Fibroblast of skin of right quadriceps (primary cell): ENCODE data around the gene NOS3.

Experiments used
- DNase-seq: peaks from one replicate; pipeline ENCODE4 v3.0.0-alpha.2; 2013

The NOS3 gene

DNA sequence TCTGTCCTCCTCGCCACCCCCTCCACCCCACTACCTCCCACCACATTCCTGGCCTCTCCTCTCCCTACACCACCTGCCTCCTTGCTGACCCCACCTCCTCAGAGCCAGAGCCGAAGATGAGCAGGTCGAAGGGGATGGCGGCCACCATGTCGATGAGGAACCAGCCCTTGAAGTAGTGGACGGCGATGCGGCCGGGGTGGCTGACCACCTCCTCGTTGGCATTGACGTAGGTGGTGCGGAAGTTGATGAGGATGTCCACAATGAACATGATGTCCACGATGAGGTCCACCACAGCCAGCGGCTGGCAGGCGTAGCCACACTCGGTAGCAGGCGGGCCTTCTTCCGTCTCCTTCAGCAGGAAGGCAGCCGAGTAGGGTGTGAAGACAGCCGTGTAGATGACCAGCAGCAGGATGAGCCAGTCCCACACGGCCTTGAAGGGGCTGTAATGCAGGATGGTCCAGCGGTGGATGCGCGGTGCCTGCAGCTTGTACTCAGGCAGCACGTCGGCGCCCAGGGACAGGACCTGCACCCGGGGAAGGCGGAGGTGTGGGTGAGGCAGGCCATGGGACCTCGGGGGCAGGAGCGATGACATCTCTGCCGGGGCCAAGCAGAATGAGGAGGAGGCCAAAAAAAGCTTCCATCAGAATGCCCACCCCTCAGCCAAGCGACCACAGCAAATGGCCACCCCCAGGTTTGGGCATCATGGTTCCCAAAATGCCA is 38.3 kb upstream of the NOS3 start:
- DNase-seq = no peak

DNA sequence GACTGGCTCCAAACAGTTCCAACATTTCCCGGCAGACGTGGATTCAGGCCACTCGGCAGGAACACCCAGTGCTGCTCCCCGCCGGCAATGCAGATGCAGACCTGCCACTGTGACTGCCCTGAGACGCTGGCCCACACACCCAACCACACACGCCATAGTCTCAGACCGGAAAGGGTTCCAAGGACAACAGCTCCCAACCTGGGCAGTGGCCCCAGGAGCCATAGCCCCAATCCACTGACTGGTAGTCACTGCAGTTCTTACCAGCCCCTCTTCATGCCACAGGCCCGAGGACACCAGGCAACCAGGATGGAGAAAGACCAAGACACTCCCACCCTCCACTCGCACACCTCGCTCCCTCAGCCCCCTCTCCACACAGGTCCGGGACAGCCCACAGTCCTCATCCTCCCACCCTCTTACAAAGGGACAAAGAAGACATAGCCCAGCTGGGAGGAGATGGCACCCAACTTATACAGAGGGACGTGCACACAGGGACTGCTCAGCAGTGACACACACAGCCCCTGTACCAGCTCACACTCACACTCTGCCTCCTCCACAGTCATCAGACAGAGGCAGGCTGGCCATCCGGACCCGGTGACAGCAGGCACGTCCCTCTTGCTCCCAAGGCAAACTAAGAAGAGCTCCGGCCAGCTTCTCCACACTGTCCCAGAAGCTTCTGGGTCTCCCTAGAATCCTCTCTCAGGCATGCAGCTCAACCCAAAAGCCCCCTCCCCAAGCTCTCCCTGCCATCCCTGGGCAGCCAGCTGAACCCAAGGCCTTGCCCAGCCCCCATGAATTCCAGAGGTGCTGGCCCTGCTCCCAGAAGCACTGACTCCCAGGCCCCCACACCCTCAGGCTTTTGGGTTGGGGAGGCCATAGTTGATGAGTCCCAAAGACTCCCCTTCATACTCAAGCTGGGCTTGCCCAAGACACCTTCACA is 37.5 kb upstream of the NOS3 start:
- DNase-seq = no peak

DNA sequence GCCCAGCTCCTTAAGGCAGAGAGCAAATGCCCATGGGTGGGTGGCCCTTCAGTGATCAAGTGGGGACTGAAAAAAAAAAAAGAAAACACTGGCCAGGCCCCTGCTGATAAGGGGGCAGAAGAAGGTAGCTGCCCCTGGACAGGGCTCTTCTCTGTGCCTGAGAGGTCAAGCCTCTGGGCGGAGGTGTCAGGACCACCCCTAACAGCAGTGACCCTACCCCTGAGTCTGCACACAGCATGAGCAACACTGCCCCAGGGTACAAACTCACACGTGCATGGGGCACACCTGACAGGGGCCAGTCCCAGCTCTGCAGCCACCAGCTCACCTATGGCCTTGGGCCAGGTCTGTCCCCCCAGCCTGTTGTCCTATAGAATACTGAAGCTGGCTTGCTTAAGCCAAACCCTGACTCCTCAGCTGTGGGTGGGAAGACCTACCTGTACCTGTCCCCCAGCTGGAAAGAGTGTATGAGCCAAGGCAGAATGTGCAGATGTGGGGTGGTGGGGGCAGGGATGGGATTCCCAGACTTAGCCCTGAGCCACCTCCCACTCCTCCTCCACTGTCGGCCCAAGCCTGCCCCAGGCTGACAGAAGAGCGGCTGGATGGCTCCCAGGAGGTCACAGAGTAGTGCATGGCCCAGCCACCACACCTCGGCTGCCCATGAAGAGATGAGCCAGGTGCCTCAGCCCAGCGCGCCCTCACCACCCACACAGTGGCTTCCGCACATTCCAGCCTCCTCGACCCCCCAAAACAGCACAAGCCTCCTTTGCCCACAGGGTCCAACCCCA is 36.4 kb upstream of the NOS3 start:
- DNase-seq = no peak

DNA sequence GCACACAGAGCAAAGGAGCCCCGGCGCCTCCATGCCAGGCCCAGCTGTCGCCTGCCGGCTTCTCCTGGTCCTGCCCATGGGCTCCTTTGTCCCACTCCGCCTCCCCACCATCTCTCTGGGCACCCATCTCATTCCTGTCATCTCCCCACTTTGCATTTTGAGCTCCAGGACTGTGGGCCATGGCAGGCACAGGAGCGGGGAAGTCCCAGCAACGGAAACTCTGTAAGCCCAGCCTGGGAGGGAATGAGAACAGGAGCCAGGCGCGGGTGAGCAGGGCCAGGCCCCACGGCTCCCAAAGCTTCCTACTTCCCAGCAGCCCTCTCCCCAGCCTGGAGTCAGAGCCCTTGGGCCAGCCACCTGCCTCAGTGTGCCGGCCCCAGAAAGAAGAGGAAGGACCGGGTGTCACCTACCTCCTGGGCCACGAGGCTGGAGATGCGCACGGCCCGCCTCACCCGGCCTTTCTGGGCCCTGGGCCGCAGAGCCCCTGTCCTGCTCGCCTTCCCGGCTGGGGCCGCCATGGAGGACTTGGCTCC is 35.8 kb upstream of the NOS3 start:
- DNase-seq = no peak

DNA sequence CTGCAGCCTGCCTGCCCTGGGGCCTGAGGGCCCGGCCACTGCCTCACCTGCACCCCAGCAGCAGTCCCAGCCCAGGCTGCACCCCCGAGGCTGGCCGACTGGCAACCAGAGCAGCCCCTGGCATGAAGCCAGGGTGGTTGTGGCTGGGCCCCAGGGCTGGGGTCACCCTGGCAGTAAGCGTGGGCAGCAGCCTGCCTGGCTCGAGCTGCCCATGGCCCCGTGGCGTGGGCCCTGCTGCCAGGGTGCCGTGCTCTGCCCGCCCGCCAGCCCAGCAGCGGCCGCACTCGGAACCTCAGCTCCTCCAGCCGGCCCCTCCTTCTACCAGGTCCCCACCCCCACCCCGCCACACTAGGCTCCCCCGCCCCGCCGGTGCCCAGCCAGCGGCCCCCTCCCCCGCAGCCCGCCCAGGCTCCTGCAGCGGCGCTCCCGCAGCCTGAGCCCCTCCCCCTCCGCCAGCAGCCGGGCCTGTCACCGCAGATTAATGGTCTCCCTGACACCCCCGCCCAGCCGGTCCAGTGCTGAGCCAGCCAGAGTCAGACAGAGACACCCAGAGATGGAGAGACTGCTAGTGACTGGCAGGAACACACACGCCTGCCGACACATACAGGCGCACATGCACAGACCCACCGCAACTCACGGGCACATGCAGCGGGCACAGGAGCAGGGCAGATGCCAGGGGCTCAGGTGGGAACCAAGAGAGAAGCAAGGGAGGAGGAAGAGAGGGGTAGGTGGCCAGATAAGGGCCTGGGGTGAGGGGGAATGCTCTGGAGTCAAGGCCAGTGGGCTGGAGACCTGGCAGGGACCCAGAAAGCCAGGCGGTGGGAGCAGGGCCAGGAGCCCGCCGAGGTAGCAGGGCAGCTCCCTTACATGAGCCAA is 35.1 kb upstream of the NOS3 start:
- DNase-seq = no peak

DNA sequence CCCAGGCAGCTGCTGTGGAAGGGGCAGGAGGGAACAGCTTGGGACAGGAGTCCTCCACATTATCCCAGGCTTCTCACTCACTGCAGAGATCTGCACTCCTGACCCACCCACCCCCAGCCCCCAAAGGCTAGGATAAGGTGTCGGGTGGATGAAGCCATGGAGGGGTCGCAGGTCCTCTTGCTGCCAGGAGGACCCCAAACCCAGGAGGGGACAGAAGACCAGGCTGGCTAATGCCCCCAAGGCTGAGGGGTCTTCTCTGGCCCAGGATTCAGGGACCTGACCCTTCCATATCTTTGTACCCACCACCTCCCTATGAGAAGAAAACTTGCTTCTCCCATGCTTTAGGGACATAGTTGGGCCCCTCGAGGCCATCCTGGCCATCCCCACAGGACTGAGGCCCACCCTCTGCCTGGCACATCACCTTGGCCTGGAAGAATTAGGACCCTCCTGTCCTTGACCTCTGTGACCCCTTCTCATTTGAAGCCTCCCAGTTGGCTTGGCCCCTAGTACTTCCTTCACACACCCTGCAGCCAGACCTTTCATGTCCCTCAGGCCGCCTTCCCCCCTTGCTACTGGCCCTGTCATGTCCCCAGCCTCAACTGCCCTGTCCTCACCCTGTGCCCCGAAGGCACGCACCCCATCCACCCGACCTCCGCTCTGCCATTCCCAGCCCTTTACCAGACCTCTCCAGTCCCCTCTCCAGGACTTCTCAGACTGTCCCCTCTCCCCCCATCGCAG is 34.3 kb upstream of the NOS3 start:
- no peak for DNase-seq

DNA sequence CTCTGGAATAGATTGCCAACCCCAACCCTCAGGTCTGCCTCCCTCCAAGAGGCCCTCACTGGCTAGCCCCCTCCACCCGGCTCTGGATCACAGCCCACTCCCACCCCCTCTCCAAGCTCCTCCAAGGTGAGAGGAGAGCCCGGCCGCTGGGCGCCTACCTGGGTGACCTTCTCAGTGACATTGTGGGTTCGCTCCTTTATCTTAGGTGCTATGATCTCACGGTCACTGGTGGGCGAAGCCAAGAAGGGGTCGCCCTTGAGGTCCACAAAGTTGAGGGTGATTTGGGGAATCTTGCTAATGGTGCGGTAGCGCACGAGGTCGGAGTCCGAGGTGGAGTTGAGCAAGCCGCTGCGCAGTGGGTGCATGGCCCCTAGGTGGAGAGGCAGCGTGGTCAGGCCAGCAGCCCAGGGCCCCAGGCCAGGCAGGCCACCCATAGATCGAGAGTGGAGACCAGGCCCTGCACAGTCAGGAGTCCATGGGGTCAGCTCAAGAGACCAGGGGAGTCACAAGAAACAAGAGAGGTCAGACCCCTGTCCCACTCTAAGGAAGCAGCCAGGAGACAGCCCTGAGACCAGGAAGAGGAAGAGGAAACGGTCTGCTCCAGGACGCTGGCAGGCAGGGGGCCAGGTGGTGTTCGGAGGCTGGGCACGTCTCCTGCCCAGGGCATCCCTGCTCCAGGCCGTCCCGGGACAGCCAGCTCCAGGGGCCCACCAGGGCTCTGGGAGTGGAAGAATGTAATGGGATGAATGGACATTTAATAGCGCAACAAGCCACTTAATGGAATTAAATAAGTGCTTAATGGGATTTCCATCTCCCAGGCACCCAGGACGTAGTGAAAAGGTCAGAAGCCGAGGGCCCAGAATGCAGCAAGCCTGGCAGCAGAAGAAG is 33.4 kb upstream of the NOS3 start:
- no peak for DNase-seq

DNA sequence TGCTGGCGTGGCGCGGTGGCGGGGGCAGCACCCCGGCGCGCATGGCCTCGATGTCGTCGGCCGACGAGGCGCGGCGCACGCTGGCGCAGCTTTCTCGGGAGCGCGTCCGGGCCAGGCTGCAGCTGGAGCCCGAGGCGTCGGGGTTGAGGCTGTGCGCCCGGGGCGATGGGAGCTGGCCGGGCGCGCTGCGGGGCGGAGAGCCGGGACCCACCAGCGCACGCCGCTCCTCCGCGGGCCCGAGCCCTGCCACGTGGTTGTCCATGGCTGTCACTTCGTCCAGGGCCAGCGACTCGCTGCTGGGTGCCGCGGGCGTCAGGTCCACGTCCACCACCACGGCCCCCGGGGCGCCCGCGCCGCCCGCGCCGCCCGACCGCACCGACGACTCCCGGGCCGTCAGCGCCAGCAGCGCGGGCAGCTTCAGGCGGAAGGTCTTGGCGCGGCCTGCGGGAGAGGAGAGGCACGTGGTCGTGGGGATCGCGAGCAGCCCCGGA is 32.7 kb upstream of the NOS3 start:
- DNase-seq = no peak

DNA sequence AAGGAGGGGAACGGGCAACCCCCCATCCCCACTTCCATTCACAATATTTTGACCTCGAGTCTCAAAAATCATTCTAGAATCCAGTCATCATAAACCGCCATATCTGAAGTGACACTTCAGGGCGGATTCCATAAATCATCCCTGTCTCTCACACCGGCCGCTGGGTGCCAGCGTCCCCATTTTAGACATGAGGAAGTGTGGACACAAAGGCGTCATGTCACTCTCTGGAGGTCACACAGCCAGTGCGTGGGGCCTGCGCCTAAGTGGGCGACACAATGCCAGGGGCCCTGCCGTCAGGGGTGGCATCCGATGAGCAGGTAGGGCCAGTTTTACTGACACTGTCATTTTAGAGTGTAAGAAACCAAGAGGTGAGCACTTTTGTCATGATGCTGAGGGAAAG is 32.2 kb upstream of the NOS3 start:
- DNase-seq = no peak

DNA sequence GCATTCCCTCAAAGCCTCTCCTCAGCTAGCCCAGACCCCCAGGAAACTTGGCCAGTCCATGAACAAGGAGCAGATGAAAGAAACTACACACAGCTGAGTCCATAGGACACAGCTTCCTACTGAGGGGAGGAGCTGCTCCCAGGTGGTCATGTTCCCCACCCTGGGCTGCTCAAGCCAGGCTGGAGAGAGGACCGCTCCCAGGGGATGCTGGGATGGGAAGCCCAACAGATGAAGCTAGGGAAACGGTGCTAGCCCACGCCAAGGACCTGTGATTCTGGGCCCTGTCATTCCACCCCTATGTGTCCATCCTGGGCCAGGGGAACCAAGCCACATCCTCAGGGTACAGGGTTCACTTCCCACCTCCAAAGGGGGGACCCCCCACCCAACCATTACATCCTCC is 31.7 kb upstream of the NOS3 start:
- DNase-seq = no peak

DNA sequence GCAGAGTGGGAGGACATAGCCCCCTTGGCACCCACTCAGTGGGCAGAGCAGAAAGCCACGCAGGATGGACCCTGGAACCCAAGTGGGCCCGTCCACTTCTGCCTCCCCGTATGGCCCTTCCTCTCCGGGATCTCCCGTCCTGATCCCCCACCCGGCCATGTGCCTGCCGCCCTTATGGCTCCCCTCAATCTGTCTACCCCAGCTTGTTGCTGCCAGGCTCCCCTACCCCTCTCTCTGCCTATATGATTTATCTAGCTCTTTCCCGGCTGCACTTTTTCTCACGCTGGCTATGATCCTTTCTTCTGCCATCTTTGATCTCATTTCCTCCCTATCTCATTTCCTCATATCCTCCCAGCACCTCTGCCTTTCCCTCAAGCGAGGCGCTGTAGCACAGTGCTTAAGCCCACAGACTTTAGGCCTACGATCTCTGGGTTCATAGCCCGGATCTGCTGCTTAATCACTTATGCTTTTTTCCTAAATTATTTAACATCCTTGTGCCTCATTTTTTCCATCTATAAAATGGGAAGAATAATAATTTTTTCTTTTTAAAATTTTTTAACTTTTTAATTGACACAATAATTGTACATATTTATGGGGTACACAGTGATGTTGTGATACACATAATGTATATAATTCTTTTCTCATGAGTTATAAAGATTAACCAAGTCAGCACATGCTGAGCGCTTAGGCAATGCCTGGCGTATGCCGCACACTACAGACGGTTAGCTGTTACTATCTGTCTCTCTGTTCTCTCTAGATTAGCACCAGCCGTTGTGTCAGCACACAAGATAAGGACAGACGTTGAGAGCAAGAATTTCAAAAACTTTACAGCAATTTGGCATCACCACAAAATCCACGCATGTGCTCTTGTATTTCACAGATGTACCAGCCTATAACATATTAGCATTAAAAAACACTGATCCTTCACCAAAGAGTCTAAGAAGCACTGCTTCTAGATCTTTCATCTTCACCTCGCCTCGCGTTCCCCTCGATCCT is 30.8 kb upstream of the NOS3 start:
- DNase-seq = no peak

DNA sequence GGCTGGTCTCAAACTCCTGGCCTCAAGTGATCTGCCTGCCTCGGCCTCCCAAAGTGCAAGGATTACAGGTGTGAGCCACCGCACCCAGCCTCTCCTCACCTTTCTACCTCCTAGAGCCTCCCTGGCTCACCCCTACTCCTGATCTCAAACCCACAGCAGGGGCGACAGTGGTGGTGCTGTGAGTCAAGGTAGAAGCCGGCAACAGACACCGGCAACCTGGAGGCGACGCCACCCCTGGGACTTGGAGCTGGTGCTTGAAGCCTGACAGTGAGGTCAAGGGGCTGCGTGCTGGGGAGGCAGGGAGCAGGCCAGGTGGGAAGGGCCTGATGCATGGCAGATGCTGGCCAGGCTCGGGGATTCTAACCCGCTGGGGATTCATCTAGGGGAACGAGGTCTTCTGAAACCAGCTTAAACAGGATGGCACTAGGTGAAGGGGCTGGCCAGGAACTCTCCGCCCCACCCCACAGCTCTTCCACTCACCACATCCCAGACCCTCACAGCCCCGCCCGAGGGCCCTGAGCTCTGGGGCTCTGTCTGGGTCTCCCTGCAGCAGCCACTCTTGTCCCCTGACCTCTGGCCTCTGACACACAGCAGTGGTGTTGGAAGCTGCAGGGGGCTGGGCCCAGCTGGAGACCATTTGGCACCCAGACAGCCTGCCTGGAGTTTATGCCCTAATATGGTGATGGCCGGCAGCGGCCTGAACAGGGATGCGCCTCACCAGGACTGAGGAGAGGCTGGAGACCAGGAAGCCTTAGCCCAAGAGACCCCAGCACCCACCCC is 29.1 kb upstream of the NOS3 start:
- no peak for DNase-seq

DNA sequence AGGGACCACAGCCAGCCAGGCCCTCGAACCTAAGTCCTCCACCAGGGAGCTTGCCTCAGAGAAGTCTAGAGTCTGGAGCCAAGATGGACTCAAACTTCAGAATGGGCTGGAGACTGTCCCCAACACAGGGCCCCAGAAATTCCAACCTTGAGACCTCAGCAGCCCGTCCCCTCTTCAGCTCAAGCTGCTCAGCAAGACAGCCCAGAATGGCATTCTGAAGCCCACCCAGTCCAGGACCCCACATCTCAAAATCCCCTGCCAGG is 28.6 kb upstream of the NOS3 start:
- DNase-seq = no peak

DNA sequence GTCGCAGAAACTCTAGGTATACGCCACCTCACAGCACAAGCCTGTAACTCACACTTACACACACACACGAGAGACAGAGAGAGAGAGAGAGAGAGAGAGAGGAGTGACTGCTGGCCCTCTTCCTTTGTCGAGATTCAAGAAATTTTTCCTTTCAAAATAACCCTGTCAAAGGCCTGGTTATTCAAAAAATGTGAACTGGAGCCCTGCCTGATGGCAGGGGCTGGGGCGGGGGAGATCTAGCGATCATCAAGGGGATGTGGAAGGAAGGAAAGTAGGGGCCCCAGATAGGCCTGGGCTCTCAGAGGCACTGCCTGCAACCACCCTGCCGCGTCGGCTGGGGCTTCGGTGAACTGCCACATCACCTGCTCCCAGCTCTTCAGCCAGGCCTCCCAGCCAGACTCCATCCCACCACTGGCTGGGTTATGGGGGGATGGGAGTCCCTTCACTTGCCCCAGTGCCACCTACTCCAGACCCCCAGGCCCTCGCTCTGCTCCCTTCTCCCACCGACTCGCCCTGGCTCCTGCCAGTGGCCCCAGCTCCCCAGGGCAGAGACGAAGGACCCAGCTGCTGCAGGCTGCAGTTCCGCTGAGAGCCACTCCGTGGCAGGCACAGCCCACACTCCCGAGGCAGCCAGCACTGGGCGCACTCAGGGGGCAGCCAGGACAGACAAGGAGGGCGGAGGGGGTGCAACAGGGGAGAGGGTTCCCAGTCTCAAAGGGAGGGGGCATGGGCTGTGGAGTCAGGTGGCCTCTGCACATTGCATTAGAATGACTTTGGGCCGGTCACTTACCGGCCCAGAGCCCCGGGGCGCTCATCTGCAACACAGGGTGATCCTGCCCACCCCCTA is 28.0 kb upstream of the NOS3 start:
- peak; percentile 23 for DNase-seq

DNA sequence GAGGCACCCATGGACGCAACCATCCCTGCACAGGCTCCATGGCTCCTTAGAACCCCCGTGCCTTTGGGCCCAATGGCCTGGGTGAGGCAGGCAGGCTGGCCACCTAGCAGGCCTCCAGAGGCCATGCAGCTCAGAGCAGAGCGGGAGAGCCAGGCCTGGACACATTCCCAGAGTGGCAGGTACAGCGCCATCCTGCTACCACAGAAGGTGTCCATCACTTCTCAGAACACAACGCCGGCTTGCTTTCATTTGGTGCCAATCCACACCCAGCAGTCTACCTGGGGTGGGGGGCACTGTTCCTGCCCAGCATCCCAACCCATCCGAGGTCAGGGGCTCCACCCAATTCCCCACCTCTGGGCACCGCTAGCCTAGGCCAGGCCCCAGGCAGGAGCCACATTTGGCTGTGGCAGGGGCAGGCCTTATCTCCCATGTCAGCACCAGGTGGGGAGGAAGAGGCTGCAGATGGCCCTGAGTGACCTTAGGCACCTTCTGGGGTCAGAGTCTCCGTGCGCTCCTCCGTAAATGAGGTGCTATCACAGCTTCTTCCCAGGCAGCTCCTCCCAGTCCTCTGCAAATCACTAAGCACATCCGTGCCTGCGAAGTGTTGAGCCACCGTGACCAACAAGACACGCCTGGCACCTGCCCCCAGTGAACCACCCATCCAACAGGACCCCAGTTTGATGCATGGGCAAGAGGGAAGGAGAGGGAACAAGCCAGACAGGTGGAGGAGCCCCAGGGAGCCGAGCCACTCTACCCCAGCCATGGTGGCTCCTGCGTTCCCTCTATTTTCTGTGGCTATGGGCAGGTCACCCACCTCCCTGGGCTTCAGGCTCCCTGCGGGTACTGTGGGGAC is 26.9 kb upstream of the NOS3 start:
- no peak for DNase-seq

DNA sequence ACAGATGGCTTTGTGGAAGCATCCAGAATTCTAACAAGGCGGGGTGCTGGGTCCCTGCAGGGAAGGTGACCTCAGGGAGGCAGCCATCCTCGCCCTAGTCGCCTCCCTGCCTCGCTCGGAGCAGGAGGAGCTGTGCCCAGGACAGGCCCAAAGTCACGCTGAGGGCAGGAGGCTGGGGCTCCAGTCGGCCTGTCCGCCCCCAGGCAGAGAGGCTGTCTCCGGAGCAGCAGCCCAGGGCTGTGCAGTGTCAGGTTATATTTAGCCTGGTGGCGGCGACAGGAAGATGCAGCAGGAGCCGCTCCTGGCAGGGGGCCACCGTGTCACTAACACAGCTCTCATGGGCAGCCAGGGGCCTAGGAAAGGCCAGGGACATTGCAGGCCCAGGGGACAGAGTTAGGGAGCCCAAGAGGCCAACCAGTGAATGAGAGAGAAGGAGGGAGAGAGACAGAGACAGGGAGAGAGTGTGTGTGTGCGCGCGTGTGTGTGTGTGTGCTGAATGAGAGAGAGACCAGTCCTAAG is 26.2 kb upstream of the NOS3 start:
- DNase-seq = no peak
